Mesenchymal stem cell (in vitro differentiated cells and primary cell): ENCODE measurements around the gene CLIC2.

Experiments used
- DNase-seq: peaks from one replicate; pipeline ENCODE4 v3.0.0-alpha.2; 2013
- H2AFZ ChIP-seq: one replicate; pipeline ENCODE4 v1.6.1; 2013; ENCODE audit warnings: low read depth, mild to moderate bottlenecking, control low read depth, inconsistent platforms, low read length, moderate library complexity
- H2AK5ac ChIP-seq: 2 replicates; pipeline ENCODE4 v1.6.1; 2013; ENCODE audit warnings: low read length, moderate library complexity, mild to moderate bottlenecking, inconsistent platforms; ENCODE audit not compliant: severe bottlenecking
- H2BK120ac ChIP-seq: one replicate; pipeline ENCODE4 v1.6.1; 2013; ENCODE audit warnings: low read depth, mild to moderate bottlenecking, inconsistent platforms, low read length, moderate library complexity
- H2BK12ac ChIP-seq, 2 experiments: one replicate each; pipeline ENCODE4 v1.6.1; 2013; ENCODE audit warnings: inconsistent platforms in 2 of 2, low read length in 2 of 2, mild to moderate bottlenecking in 2 of 2, moderate library complexity in 2 of 2, control low read depth in 1 of 2
- H2BK15ac ChIP-seq: one replicate; pipeline ENCODE4 v1.6.1; 2013; ENCODE audit warnings: mild to moderate bottlenecking, low read depth, inconsistent platforms; ENCODE audit not compliant: poor library complexity, severe bottlenecking
- H2BK5ac ChIP-seq: 2 replicates; pipeline ENCODE4 v1.6.1; 2013; ENCODE audit warnings: low read depth, mild to moderate bottlenecking, low read length, control low read depth, inconsistent platforms; ENCODE audit not compliant: poor library complexity, severe bottlenecking
- H3K14ac ChIP-seq, 2 experiments: one replicate each; pipeline ENCODE4 v1.6.1; 2013; ENCODE audit warnings: inconsistent platforms in 2 of 2, low read length in 2 of 2, control low read depth in 1 of 2, mild to moderate bottlenecking in 1 of 2, moderate library complexity in 1 of 2
- H3K18ac ChIP-seq, 2 experiments: one replicate each; pipeline ENCODE4 v1.6.1; 2013; ENCODE audit warnings: inconsistent platforms in 2 of 2, low read length in 2 of 2, control low read depth in 1 of 2, low read depth in 1 of 2, mild to moderate bottlenecking in 1 of 2
- H3K23ac ChIP-seq, 2 experiments: one replicate each; pipeline ENCODE4 v1.6.1; 2013; ENCODE audit warnings: inconsistent platforms in 2 of 2, low read length in 2 of 2, mild to moderate bottlenecking in 2 of 2, moderate library complexity in 2 of 2, control low read depth in 1 of 2
- H3K27ac ChIP-seq: 2 replicates; pipeline ENCODE4 v1.5.1; 2013; ENCODE audit warnings: mild to moderate bottlenecking, moderate library complexity, low read length, control low read depth, inconsistent platforms; ENCODE audit not compliant: poor library complexity, severe bottlenecking
- H3K27me3 ChIP-seq, 2 experiments: 2 replicates each; pipeline versions ENCODE4 v1.6.1 to v1.7.0; 2013; ENCODE audit warnings: low read length in 2 of 2, mild to moderate bottlenecking in 2 of 2, moderate library complexity in 2 of 2, control low read depth in 1 of 2, inconsistent platforms in 1 of 2; ENCODE audit not compliant: control insufficient read depth in 1 of 2, insufficient read depth in 1 of 2
- H3K36me3 ChIP-seq, 2 experiments: 2 replicates each; pipeline versions ENCODE4 v1.6.1 to v1.7.0; 2013; ENCODE audit warnings: low read length in 2 of 2, control low read depth in 1 of 2, inconsistent platforms in 1 of 2, low read depth in 1 of 2, mild to moderate bottlenecking in 1 of 2; ENCODE audit not compliant: insufficient read depth in 2 of 2, control insufficient read depth in 1 of 2
- H3K4ac ChIP-seq, 2 experiments: one replicate each; pipeline ENCODE4 v1.6.1; 2013; ENCODE audit warnings: inconsistent platforms in 2 of 2, low read length in 2 of 2, mild to moderate bottlenecking in 2 of 2, moderate library complexity in 2 of 2, control low read depth in 1 of 2, low read depth in 1 of 2
- H3K4me1 ChIP-seq: 2 replicates; pipeline ENCODE4 v1.6.1; 2013; ENCODE audit warnings: low read depth, low read length, control low read depth; ENCODE audit not compliant: control insufficient read depth, insufficient read depth
- H3K4me2 ChIP-seq: 2 replicates; pipeline ENCODE4 v1.6.1; 2013; ENCODE audit warnings: low read length, mild to moderate bottlenecking, inconsistent platforms; ENCODE audit not compliant: poor library complexity, severe bottlenecking
- H3K4me3 ChIP-seq, 2 experiments: 2 replicates each; pipeline versions ENCODE4 v1.5.1 to v1.7.0; 2013; ENCODE audit warnings: low read length in 2 of 2, mild to moderate bottlenecking in 2 of 2, control low read depth in 1 of 2, low read depth in 1 of 2; ENCODE audit not compliant: insufficient read depth in 1 of 2
- H3K79me1 ChIP-seq: replicated peaks from 2 replicates; pipeline ENCODE4 v1.6.1; 2013; ENCODE audit warnings: mild to moderate bottlenecking, control low read depth, low read length, inconsistent platforms; ENCODE audit not compliant: poor library complexity, severe bottlenecking
- H3K9ac ChIP-seq: 2 replicates; pipeline ENCODE4 v1.7.0; 2013; ENCODE audit warnings: mild to moderate bottlenecking, low read length, moderate library complexity
- H3K9me3 ChIP-seq: 2 replicates; pipeline ENCODE4 v1.7.0; 2013; ENCODE audit warnings: mild to moderate bottlenecking, low read length; ENCODE audit not compliant: control insufficient read depth
- H4K8ac ChIP-seq: one replicate; pipeline ENCODE4 v1.6.1; 2013; ENCODE audit warnings: inconsistent platforms, mild to moderate bottlenecking, low read length, moderate library complexity
- H4K91ac ChIP-seq: one replicate; pipeline ENCODE4 v1.6.1; 2013; ENCODE audit warnings: mild to moderate bottlenecking, low read length, inconsistent platforms
- WGBS: methylation state at CpG from one replicate; pipeline ENCODE4 v1.1.7; 2013; ENCODE audit warnings: mixed read lengths; 5-methylcytosine and 5-hydroxymethylcytosine counted together

The CLIC2 gene

GRCh38 chrX:155326610-155327009 lies 7.8 kb downstream of the CLIC2 start:
- H2BK15ac ChIP-seq, result no peak overlapping the region
- WGBS, result no CpG with 5 or more reads among the region's 2 CpGs
- no peak overlapping the region for H2BK12ac ChIP-seq
- no peaks in the 10 kb centered on the region for H3K27me3 ChIP-seq
- no peak overlapping the region for H3K27ac ChIP-seq
- no peaks in the 10 kb centered on the region for H3K4me1 ChIP-seq
- no peak overlapping the region for H3K9ac ChIP-seq
- H4K91ac ChIP-seq, result no peak overlapping the region
- H2AFZ ChIP-seq, result no peak overlapping the region
- no peak overlapping the region for H3K4me3 ChIP-seq
- no peak overlapping the region for H2AK5ac ChIP-seq
- no peak for DNase-seq
- H4K8ac ChIP-seq, result no peak overlapping the region
- H3K9me3 ChIP-seq, result peaks cover 6% of the 10 kb centered on the region
- H2BK120ac ChIP-seq, result no peak overlapping the region
- no peak overlapping the region for H3K14ac ChIP-seq
- H3K23ac ChIP-seq, result no peak overlapping the region
- H3K18ac ChIP-seq, result no peak overlapping the region
- no peak overlapping the region for H3K4ac ChIP-seq
- no peaks in the 10 kb centered on the region for H3K79me1 ChIP-seq
- H3K4me2 ChIP-seq, result no peak overlapping the region
- H2BK5ac ChIP-seq, result no peak overlapping the region
- H3K36me3 ChIP-seq, result no peaks in the 10 kb centered on the region

GRCh38 chrX:155314260-155314659 lies 20.2 kb downstream of the CLIC2 start:
- Histone ChIP-seq H2AK5ac (no peak overlapping the region), H2BK5ac (no peak overlapping the region), H3K79me1 (no peaks in the 10 kb centered on the region), H2AFZ (no peak overlapping the region), H2BK15ac (no peak overlapping the region), H3K9me3 (peaks cover 8% of the 10 kb centered on the region), H3K27me3 (no peaks in the 10 kb centered on the region), H2BK12ac (no peak overlapping the region), H3K36me3 (no peaks in the 10 kb centered on the region), H3K14ac (no peak overlapping the region), H3K4me3 (no peak overlapping the region), H2BK120ac (no peak overlapping the region), H3K9ac (no peak overlapping the region), H3K18ac (no peak overlapping the region), H3K23ac (no peak overlapping the region), H3K4me2 (no peak overlapping the region), H3K4ac (no peak overlapping the region), H3K27ac (no peak overlapping the region), H4K8ac (no peak overlapping the region), H3K4me1 (no peaks in the 10 kb centered on the region), H4K91ac (no peak overlapping the region)
- WGBS, result 80% methylated on average over 3 of the region's 5 CpGs
- DNase-seq, result no peak

- H3K23ac ChIP-seq, result no peak overlapping the region
- peaks cover 13% of the 10 kb centered on the region for H3K9me3 ChIP-seq
- WGBS, result 82% methylated on average over 4 of the region's 4 CpGs
These were observed 20.6 kb downstream of the CLIC2 start for GRCh38 chrX:155313766-155314165.

GRCh38 chrX:155293771-155294170 lies 40.6 kb downstream of the CLIC2 start:
- H2AFZ ChIP-seq, result no peak overlapping the region
- H2AK5ac ChIP-seq, result no peak overlapping the region
- H3K4me2 ChIP-seq, result no peak overlapping the region
- peaks cover 2% of the 10 kb centered on the region for H3K9me3 ChIP-seq
- H2BK15ac ChIP-seq, result no peak overlapping the region
- H3K4me3 ChIP-seq, result no peak overlapping the region
- no peak overlapping the region for H4K91ac ChIP-seq
- H3K23ac ChIP-seq, result no peak overlapping the region
- no peak overlapping the region for H4K8ac ChIP-seq
- H2BK5ac ChIP-seq, result no peak overlapping the region
- no peaks in the 10 kb centered on the region for H3K79me1 ChIP-seq
- no peak overlapping the region for H3K18ac ChIP-seq
- DNase-seq, result no peak
- H2BK12ac ChIP-seq, result no peak overlapping the region
- H3K9ac ChIP-seq, result no peak overlapping the region
- no peak overlapping the region for H3K27ac ChIP-seq
- no peaks in the 10 kb centered on the region for H3K4me1 ChIP-seq
- H2BK120ac ChIP-seq, result no peak overlapping the region
- H3K4ac ChIP-seq, result no peak overlapping the region
- no peak overlapping the region for H3K14ac ChIP-seq
- H3K36me3 ChIP-seq, result peaks cover 0 to 11% of the 10 kb centered on the region in 2 experiments
- H3K27me3 ChIP-seq, result no peaks in the 10 kb centered on the region

More at GRCh38 chrX:155313766-155314165, 20.6 kb downstream of the CLIC2 start:
- Histone ChIP-seq H3K4me1 (no peaks in the 10 kb centered on the region), H3K9ac (no peak overlapping the region), H3K4ac (no peak overlapping the region), H3K4me3 (no peak overlapping the region), H3K79me1 (no peaks in the 10 kb centered on the region), H4K8ac (no peak overlapping the region), H4K91ac (no peak overlapping the region), H2BK120ac (no peak overlapping the region), H2BK5ac (no peak overlapping the region), H3K18ac (no peak overlapping the region), H3K4me2 (no peak overlapping the region), H3K14ac (no peak overlapping the region), H3K36me3 (no peaks in the 10 kb centered on the region), H2AK5ac (no peak overlapping the region), H3K27me3 (no peaks in the 10 kb centered on the region), H3K27ac (no peak overlapping the region), H2BK15ac (no peak overlapping the region), H2BK12ac (no peak overlapping the region), H2AFZ (no peak overlapping the region)
- no peak for DNase-seq
